Cardiac muscle cell (in vitro differentiated cells and primary cell): ENCODE data around the gene ADAMTS14. TPM values are rescaled to one million over a fixed set of nuclear protein-coding genes. Genes with fewer than 3 reads are reported as not detected.

Experiments used
- DNase-seq, 2 donors: peaks; one replicate each; pipeline versions ENCODE4 v3.0.0 to v3.0.0-alpha.2; 2010 to 2017; ENCODE audit warnings: low read depth in 1 of 2, low spot score in 1 of 2
- H3K27ac ChIP-seq: fragments of 200-600 bp; sonication (generic); 2 replicates; pipeline ENCODE4 v1.5.1; 2016
- H3K27me3 ChIP-seq: fragments of 200-600 bp; sonication (generic); 2 replicates; pipeline ENCODE4 v1.6.0; 2016; ENCODE audit warnings: control low read depth
- H3K36me3 ChIP-seq: fragments of 200-600 bp; sonication (generic); 2 replicates; pipeline ENCODE4 v1.5.1; 2016; ENCODE audit warnings: control low read depth
- H3K4me1 ChIP-seq: fragments of 200-600 bp; sonication (generic); 2 replicates; pipeline ENCODE4 v1.8.1; 2017; ENCODE audit warnings: low read depth, mild to moderate bottlenecking, mixed run types
- H3K4me3 ChIP-seq: fragments of 200-600 bp; sonication (generic); 2 replicates; pipeline ENCODE4 v1.5.1; 2016; ENCODE audit warnings: mild to moderate bottlenecking
- H3K9me3 ChIP-seq: fragments of 200-600 bp; sonication (generic); 2 replicates; pipeline ENCODE4 v1.5.1; 2017; ENCODE audit warnings: low read depth, mild to moderate bottlenecking, control low read depth
- polyA plus RNA-seq: library from polyadenylated mRNA; unstranded; fragments of >200 nt; fragmentation: Nextera tagmentation; extraction: Ambion mirVana; gene quantifications from 2 replicates; pipeline ENCODE4 v1.2.1, GENCODE V29; 2016
- total RNA-seq: library from RNA; depleted of rRNA; stranded (reverse); fragments of >200 nt; gene quantifications from 2 replicates; pipeline ENCODE4 v1.2.3, GENCODE V29; 2016
- TF ChIP-seq, protein P1 (sequence below): IDR thresholded peaks from 2 replicates; pipeline ENCODE4 v1.5.1; 2012; ENCODE audit warnings: low read depth, mild to moderate bottlenecking, low read length

The ADAMTS14 gene
- total and polyA plus RNA-seq, 2 experiments from 2014 or later: 1.2 to 1.9 TPM

DNA sequence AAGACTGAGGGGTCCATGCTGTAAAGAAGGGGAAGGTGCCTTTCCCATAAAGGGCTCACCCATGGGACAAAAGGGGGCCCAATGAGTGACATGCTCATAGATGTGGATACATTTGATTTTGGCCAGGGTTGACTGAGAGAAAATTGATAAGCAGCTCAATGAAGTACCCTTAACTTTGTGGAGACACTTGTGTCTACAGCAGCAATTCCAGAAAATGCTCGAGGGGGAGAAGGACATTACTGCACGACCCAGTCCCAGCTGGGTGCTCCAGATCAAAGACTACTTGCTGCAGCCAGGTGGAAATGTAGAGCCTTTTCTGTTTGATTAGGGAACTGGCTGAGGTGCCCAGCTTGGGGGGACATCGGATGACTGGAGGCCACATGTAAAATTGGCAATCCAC is 22.2 kb upstream of the ADAMTS14 start:
- no peak for DNase-seq

DNA sequence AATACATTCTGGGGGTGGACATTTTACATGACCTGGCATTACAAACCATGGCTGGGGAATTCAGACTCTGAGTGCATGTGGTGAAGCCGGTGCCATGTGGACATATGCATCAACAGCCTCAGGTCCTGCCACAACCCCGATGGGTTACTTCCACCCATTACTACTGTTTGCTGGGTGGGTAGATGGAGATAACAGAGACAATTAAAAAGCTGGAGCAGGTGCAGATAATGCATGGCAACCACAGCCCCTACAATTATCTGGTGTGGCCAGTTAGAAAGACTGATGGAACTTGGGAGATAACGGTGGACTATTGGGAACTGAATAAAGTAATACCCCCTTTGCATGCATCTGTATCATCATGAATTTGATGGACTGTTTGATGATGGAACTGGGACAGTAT is 21.6 kb upstream of the ADAMTS14 start:
- no peak for DNase-seq
- no peak overlapping the region for H3K4me3 ChIP-seq
- TF ChIP-seq, protein P1, sequence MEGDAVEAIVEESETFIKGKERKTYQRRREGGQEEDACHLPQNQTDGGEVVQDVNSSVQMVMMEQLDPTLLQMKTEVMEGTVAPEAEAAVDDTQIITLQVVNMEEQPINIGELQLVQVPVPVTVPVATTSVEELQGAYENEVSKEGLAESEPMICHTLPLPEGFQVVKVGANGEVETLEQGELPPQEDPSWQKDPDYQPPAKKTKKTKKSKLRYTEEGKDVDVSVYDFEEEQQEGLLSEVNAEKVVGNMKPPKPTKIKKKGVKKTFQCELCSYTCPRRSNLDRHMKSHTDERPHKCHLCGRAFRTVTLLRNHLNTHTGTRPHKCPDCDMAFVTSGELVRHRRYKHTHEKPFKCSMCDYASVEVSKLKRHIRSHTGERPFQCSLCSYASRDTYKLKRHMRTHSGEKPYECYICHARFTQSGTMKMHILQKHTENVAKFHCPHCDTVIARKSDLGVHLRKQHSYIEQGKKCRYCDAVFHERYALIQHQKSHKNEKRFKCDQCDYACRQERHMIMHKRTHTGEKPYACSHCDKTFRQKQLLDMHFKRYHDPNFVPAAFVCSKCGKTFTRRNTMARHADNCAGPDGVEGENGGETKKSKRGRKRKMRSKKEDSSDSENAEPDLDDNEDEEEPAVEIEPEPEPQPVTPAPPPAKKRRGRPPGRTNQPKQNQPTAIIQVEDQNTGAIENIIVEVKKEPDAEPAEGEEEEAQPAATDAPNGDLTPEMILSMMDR: no peak
- no peak overlapping the region for H3K27ac ChIP-seq
- no peaks in the 10 kb centered on the region for H3K36me3 ChIP-seq
- no peaks in the 10 kb centered on the region for H3K27me3 ChIP-seq
- H3K9me3 ChIP-seq: no peaks in the 10 kb centered on the region
- peaks cover 6% of the 10 kb centered on the region for H3K4me1 ChIP-seq

More for the DNA sequence above, 22.2 kb upstream of the ADAMTS14 start:
- Histone ChIP-seq H3K9me3 (no peaks in the 10 kb centered on the region), H3K27ac (no peak overlapping the region), H3K4me3 (no peak overlapping the region), H3K27me3 (no peaks in the 10 kb centered on the region), H3K4me1 (peaks cover 6% of the 10 kb centered on the region), H3K36me3 (no peaks in the 10 kb centered on the region)
- TF ChIP-seq, protein P1: no peak

DNA sequence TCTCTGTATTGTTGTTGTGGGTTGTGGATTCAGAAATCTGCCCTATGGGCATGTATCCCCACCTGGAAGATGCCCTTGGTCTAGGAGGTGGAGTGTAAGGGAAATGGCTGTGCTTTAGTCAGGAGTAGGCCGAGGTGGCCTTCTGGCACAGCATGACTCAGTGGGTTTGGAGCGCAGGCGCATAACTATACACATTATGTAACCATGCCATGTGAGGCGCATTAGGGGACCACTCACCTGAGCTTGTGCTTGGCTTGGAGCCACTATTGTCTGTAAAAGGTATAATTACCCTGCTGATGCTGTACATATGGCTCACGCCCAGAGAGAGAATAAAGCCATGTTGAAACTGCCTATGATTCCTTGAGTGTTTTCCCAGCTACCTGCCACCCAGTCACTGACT is 20.6 kb upstream of the ADAMTS14 start:
- no peak overlapping the region for H3K27ac ChIP-seq
- H3K4me1 ChIP-seq: peaks cover 6% of the 10 kb centered on the region
- no peaks in the 10 kb centered on the region for H3K9me3 ChIP-seq
- no peaks in the 10 kb centered on the region for H3K27me3 ChIP-seq
- TF ChIP-seq, protein P1: no peak
- no peaks in the 10 kb centered on the region for H3K36me3 ChIP-seq
- no peak overlapping the region for H3K4me3 ChIP-seq
- DNase-seq: no peak

DNA sequence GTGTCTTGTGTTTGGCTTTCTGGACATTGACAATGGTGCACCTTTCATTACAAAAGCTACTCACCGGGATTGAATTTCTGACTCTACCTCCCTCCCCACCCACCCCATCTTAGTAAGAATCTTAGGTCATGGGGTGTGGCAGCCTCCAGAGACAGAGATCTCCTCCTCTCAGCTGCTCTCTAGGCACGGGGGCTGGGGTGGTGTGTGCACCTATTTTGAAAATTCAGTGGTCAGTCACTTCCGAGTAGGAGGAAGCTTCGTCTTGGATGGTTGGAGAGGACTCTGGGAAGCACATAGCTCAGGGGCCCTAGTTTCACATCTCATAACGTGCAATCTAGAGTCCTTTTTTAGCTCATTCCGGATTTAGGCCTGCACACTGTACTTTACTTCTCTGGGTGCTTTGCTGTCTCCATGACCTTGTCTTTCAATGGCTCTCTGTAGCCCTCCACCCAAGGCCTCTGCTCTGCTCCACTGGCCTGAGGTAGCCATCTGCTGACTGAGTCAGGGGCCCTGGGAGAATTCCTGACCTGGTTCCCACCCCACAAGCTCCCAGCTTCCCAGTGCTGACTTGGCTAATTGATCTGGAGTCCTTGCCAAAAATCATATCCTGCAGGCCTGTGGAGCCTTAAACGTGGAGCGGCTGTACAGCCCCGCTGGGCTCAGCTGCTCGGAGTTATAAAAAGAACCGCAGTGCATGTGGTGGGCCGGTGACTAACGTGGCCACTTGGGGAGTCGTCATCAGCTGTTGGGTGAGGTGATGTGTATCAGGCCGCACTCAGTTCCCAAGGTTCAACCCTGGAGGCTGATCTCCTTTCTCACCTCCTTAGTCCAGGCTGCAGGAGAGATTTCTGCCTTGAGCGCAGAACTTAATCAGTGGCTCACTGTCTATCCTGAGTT is 19.3 kb upstream of the ADAMTS14 start:
- peaks cover 6% of the 10 kb centered on the region for H3K4me1 ChIP-seq
- TF ChIP-seq, protein P1: no peak
- H3K27ac ChIP-seq: peak overlapping the region; percentile 79
- no peak overlapping the region for H3K4me3 ChIP-seq
- no peaks in the 10 kb centered on the region for H3K27me3 ChIP-seq
- H3K9me3 ChIP-seq: no peaks in the 10 kb centered on the region
- no peaks in the 10 kb centered on the region for H3K36me3 ChIP-seq
- peak; percentile 77 to 87 for DNase-seq

DNA sequence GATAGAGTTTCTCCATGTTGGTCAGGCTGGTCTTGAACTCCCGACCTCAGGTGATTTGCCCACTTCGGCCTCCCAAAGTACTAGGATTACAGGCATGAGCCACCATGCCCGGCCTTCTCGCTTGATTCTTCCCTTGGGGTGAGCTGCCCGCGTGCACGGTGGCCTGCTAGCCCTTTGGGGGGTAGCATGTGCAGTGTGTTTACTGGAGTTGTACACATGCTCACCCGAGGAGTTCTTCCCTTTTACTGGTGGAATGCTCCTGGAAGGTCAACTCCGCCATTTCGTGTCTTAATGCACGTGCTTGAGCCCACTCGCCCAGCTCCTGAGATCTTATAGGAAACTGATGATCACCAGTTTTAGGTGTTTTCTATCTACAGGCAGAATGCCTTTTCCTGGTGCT is 17.0 kb upstream of the ADAMTS14 start:
- no peaks in the 10 kb centered on the region for H3K9me3 ChIP-seq
- no peaks in the 10 kb centered on the region for H3K27me3 ChIP-seq
- no peak overlapping the region for H3K4me3 ChIP-seq
- no peak for DNase-seq
- peaks cover 6% of the 10 kb centered on the region for H3K4me1 ChIP-seq
- no peak overlapping the region for H3K27ac ChIP-seq
- no peaks in the 10 kb centered on the region for H3K36me3 ChIP-seq
- TF ChIP-seq, protein P1: no peak
